Ascending aorta (tissue), 2 donors: Measurements from ENCODE around the gene SFMBT1. TPM values are rescaled to one million over a fixed set of nuclear protein-coding genes. Genes with fewer than 3 reads are reported as not detected.
A peak's percentile ranks its signal among the peaks of the same experiment; 100 is the strongest.

ENCODE experiments used
- DNase-seq, 2 donors: peaks; one replicate each; pipeline ENCODE4 v3.0.0-alpha.2; 2019; ENCODE audit warnings: low spot score in 2 of 2
- H3K27ac ChIP-seq, 2 donors: fragments of 200-600 bp; sonication (generic); one replicate each; pipeline ENCODE4 v1.5.1; 2016 to 2017; ENCODE audit warnings: mild to moderate bottlenecking in 1 of 2
- H3K27me3 ChIP-seq: fragments of 200-600 bp; sonication (generic); one replicate; pipeline ENCODE4 v1.5.1; 2017
- H3K36me3 ChIP-seq, 2 donors: fragments of 200-600 bp; sonication (generic); one replicate each; pipeline ENCODE4 v1.5.1; 2016
- H3K4me1 ChIP-seq, 2 donors: fragments of 200-600 bp; sonication (generic); one replicate each; pipeline ENCODE4 v1.5.1; 2016 to 2017; ENCODE audit warnings: mild to moderate bottlenecking in 1 of 2
- H3K4me3 ChIP-seq, 2 donors: fragments of 200-600 bp; sonication (generic); one replicate each; pipeline ENCODE4 v1.5.1; 2016 to 2017; ENCODE audit warnings: mild to moderate bottlenecking in 1 of 2
- H3K9me3 ChIP-seq, 2 donors: fragments of 200-600 bp; sonication (generic); one replicate each; pipeline ENCODE4 v1.5.1; 2016
- CTCF ChIP-seq, 3 experiments: fragments of 200-600 bp in 2 of 3; fragments of 450-650 bp in 1 of 3; sonication (generic) in 2 of 3; IDR thresholded peaks; one replicate each; pipeline ENCODE4 v1.5.1; 2016 to 2019; ENCODE audit warnings: antibody characterized with exemption in 3 of 3, mild to moderate bottlenecking in 1 of 3, moderate library complexity in 1 of 3
- intact Hi-C: fragments of 100-400 bp; cut with DNase I; formaldehyde crosslinking; loops from one replicate; pipeline ENCODE4 v1.15.1; 2023
- total RNA-seq: library from RNA; depleted of rRNA; stranded (reverse); fragments of >200 nt; gene quantifications from one replicate; pipeline ENCODE4 v1.1.0, GENCODE V29; 2016

The SFMBT1 gene
- total RNA-seq, 1 donor from 2014 or later, result 1.4 TPM

GRCh38 chr3:53075743-53076140 lies 29.9 kb upstream of the SFMBT1 start:
- Histone ChIP-seq H3K36me3 (no peaks in the 10 kb centered on the region), H3K27ac (no peak overlapping the region), H3K27me3 (no peaks in the 10 kb centered on the region), H3K4me3 (no peak overlapping the region), H3K4me1 (peaks cover 0 to 8% of the 10 kb centered on the region in 2 donors), H3K9me3 (no peaks in the 10 kb centered on the region)
- intact Hi-C loops, result no loop called here
- DNase-seq, result no peak
- TF ChIP-seq CTCF (IDR thresholded peaks at IDR 0.05), result no peak

GRCh38 chr3:53074761-53075742 lies 29.2 kb upstream of the SFMBT1 start:
- Histone ChIP-seq H3K4me1 (peaks cover 0 to 8% of the 10 kb centered on the region in 2 donors), H3K9me3 (no peaks in the 10 kb centered on the region), H3K27me3 (no peaks in the 10 kb centered on the region), H3K36me3 (no peaks in the 10 kb centered on the region), H3K4me3 (no peak overlapping the region), H3K27ac (no peak overlapping the region)
- intact Hi-C loops, result loop anchor here (5.0 kb wide), 1 partner anchor 333 kb away; no protein-coding TSS in a partner anchor
- DNase-seq, result no peak
- no peak for TF ChIP-seq CTCF (IDR thresholded peaks at IDR 0.05)

GRCh38 chr3:53074366-53074696 lies 28.5 kb upstream of the SFMBT1 start:
- no peak overlapping the region for H3K27ac ChIP-seq
- TF ChIP-seq CTCF (IDR thresholded peaks at IDR 0.05), result no peak
- intact Hi-C loops, result loop anchor here (5.0 kb wide), 1 partner anchor 332 kb away; no protein-coding TSS in a partner anchor
- no peaks in the 10 kb centered on the region for H3K9me3 ChIP-seq
- no peak overlapping the region for H3K4me3 ChIP-seq
- H3K36me3 ChIP-seq, result no peaks in the 10 kb centered on the region
- DNase-seq, result no peak
- H3K27me3 ChIP-seq, result no peaks in the 10 kb centered on the region
- H3K4me1 ChIP-seq, result peaks cover 0 to 8% of the 10 kb centered on the region in 2 donors

GRCh38 chr3:53073553-53074365 lies 27.9 kb upstream of the SFMBT1 start:
- no peaks in the 10 kb centered on the region for H3K27me3 ChIP-seq
- no peaks in the 10 kb centered on the region for H3K36me3 ChIP-seq
- peaks cover 0 to 8% of the 10 kb centered on the region in 2 donors for H3K4me1 ChIP-seq
- peak overlapping the region; percentile 46 to 71 for H3K4me3 ChIP-seq
- intact Hi-C loops, result loop anchor here (2.0 to 5.0 kb wide), 2 partner anchors 27 to 331 kb away; partner anchors contain the start of gene SFMBT1
- no peak for DNase-seq
- TF ChIP-seq CTCF (IDR thresholded peaks at IDR 0.05), result no peak
- H3K27ac ChIP-seq, result peak overlapping the region; percentile 19 to 58
- no peaks in the 10 kb centered on the region for H3K9me3 ChIP-seq

- intact Hi-C loops, result loop anchor here (2.0 to 5.0 kb wide), 2 partner anchors 26 to 331 kb away; partner anchors contain the start of gene SFMBT1
- Histone ChIP-seq H3K9me3 (no peaks in the 10 kb centered on the region), H3K4me1 (peaks cover 0 to 8% of the 10 kb centered on the region in 2 donors), H3K36me3 (no peaks in the 10 kb centered on the region), H3K27ac (peak overlapping the region; percentile 19 to 58), H3K4me3 (peak overlapping the region; percentile 46 to 71), H3K27me3 (no peaks in the 10 kb centered on the region)
- TF ChIP-seq CTCF (IDR thresholded peaks at IDR 0.05), result peak; percentile 90 to 94 (median 93)
- peak; percentile 35 to 93 for DNase-seq
Measured at GRCh38 chr3:53072653-53073552, 27.0 kb upstream of the SFMBT1 start.
